KMS-11 (cell line): ENCODE results near the gene PURB.
A peak's percentile ranks its signal among the peaks of the same experiment; 100 is the strongest.

Experiments
- H2AFZ ChIP-seq: fragments of 200-600 bp; sonication (generic); 2 replicates; pipeline ENCODE4 v1.6.1; 2016; ENCODE audit warnings: antibody characterized with exemption, mixed run types, low read depth
- H3K27ac ChIP-seq: fragments of 200-600 bp; sonication (generic); 2 replicates; pipeline ENCODE4 v1.6.1; 2016; ENCODE audit warnings: mild to moderate bottlenecking, mixed run types
- H3K27me3 ChIP-seq: fragments of 200-600 bp; sonication (generic); 2 replicates; pipeline ENCODE4 v1.6.1; 2017; ENCODE audit warnings: mild to moderate bottlenecking, low read depth, mixed run types, moderate library complexity; ENCODE audit not compliant: insufficient read depth
- H3K36me3 ChIP-seq: fragments of 200-600 bp; sonication (generic); 2 replicates; pipeline ENCODE4 v1.6.1; 2017; ENCODE audit warnings: mild to moderate bottlenecking, mixed run types; ENCODE audit not compliant: insufficient read depth
- H3K4me1 ChIP-seq: fragments of 200-600 bp; sonication (generic); 2 replicates; pipeline ENCODE4 v1.6.1; 2016; ENCODE audit warnings: mild to moderate bottlenecking, low read depth, mixed run types; ENCODE audit not compliant: poor library complexity, severe bottlenecking
- H3K4me2 ChIP-seq: fragments of 200-600 bp; sonication (generic); 2 replicates; pipeline ENCODE4 v1.7.0; 2016; ENCODE audit warnings: mild to moderate bottlenecking, mixed run types
- H3K4me3 ChIP-seq: fragments of 200-600 bp; sonication (generic); IDR thresholded peaks from 2 replicates; pipeline ENCODE4 v1.6.1; 2017; ENCODE audit warnings: low read depth, low read length, mixed read lengths; ENCODE audit not compliant: insufficient read depth
- H3K79me2 ChIP-seq: fragments of 200-600 bp; sonication (generic); 2 replicates; pipeline ENCODE4 v1.6.1; 2016; ENCODE audit warnings: low read depth, mixed run types; ENCODE audit not compliant: insufficient read depth
- H3K9ac ChIP-seq: fragments of 200-600 bp; sonication (generic); 2 replicates; pipeline ENCODE4 v1.6.1; 2016; ENCODE audit warnings: mild to moderate bottlenecking, mixed run types
- H4K20me1 ChIP-seq: fragments of 200-600 bp; sonication (generic); 2 replicates; pipeline ENCODE4 v1.6.1; 2016; ENCODE audit warnings: mild to moderate bottlenecking, mixed run types; ENCODE audit not compliant: insufficient read depth
- TF ChIP-seq, protein P1 (sequence below): fragments of 200-600 bp; sonication (generic); conservative IDR thresholded peaks from 2 replicates; pipeline ENCODE4 v1.6.1; 2017; ENCODE audit warnings: low read depth, mild to moderate bottlenecking, antibody characterized with exemption, low read length, moderate library complexity, mixed read lengths

PURB gene

DNA sequence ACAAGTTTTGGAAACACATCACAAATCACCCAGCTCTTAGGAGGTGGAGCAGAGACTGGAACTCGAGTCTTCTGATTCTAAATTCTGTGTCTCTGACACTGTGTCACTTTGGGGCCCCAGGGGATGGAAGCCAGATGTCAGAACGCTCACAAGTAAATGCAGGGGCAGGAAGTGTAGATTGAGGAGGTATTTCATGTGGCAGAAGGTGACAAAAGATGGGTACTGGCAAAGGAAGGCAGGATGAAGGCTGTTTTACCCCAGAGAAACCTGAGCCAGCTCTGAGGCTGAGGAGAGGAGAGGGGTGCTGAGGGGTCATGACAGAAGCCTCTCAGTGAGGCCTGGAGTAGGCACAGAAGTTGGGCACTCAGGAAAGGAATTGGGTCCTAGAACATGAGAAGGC lies 6.0 kb upstream of the PURB start:
- Histone ChIP-seq H3K9ac (no peak overlapping the region), H3K4me3 (no peak overlapping the region), H3K36me3 (no peaks in the 10 kb centered on the region), H3K4me2 (no peak overlapping the region), H3K79me2 (no peaks in the 10 kb centered on the region), H3K27ac (no peak overlapping the region), H2AFZ (no peak overlapping the region), H3K27me3 (no peaks in the 10 kb centered on the region), H3K4me1 (peaks cover 10% of the 10 kb centered on the region), H4K20me1 (no peaks in the 10 kb centered on the region)
- TF ChIP-seq, protein P1, sequence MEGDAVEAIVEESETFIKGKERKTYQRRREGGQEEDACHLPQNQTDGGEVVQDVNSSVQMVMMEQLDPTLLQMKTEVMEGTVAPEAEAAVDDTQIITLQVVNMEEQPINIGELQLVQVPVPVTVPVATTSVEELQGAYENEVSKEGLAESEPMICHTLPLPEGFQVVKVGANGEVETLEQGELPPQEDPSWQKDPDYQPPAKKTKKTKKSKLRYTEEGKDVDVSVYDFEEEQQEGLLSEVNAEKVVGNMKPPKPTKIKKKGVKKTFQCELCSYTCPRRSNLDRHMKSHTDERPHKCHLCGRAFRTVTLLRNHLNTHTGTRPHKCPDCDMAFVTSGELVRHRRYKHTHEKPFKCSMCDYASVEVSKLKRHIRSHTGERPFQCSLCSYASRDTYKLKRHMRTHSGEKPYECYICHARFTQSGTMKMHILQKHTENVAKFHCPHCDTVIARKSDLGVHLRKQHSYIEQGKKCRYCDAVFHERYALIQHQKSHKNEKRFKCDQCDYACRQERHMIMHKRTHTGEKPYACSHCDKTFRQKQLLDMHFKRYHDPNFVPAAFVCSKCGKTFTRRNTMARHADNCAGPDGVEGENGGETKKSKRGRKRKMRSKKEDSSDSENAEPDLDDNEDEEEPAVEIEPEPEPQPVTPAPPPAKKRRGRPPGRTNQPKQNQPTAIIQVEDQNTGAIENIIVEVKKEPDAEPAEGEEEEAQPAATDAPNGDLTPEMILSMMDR, result no peak

DNA sequence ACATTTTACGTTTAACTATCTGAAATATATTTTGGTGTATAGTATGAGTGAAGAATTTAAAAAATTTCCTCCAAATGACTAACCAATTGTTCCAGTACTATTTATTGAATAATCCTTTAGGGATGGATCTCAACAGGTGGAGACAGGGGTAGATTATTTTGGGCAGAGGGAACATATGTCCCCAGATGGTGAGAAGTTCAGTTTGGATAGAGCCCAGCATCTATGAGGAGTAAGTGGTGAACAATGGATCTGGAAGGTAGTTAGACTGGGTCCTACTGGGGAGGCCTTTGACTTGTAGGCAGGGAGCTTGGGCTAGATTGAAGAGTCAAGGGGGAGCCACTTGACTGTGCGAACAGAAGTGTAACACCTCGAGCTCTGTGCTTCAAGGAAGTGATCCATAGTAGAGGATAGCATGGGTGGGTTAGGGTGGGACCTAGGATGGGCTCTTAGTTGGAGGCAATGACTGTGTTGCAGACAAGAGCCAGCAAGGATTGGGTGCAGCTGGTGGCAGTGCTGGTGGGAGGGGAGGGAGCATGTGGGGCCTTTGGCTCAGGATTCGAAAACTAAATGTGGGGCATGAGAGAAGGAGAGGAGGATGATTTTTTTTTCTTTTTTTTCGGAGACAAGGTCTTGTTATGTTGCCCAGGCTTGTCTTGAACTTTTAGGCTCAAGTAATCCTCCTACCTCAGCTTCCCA lies 3.9 kb upstream of the PURB start:
- H3K27ac ChIP-seq, result no peak overlapping the region
- no peak overlapping the region for H3K4me3 ChIP-seq
- H3K27me3 ChIP-seq, result no peaks in the 10 kb centered on the region
- H3K9ac ChIP-seq, result no peak overlapping the region
- H3K79me2 ChIP-seq, result peaks cover 6% of the 10 kb centered on the region
- peaks cover 15% of the 10 kb centered on the region for H3K4me1 ChIP-seq
- no peak overlapping the region for H3K4me2 ChIP-seq
- H2AFZ ChIP-seq, result no peak overlapping the region
- H3K36me3 ChIP-seq, result no peaks in the 10 kb centered on the region
- no peaks in the 10 kb centered on the region for H4K20me1 ChIP-seq
- TF ChIP-seq, protein P1, result no peak

DNA sequence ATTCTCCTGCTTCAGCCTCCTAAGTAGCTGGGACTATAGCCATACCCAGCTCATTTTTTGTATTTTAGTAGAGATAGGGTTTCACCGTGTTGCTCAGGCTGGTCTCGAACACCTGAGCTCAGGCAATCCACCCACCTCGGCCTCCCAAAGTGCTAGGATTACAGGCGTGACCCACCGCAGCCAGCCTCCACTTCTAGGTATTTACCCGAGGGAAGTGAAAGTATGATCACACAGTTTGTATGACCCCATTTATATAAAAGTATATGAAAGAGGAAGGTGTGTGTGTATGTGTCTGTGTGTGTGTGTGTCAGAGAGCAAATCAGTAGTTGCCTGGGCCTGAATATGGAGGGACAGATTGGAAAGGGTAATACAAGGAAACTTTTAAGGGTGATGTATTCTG lies 2.0 kb upstream of the PURB start:
- Histone ChIP-seq H3K4me3 (no peak overlapping the region), H3K4me2 (peak overlapping the region; percentile 89; the same call in 1 of the 2 replicates), H3K9ac (no peak overlapping the region), H4K20me1 (no peaks in the 10 kb centered on the region), H3K4me1 (peaks cover 34% of the 10 kb centered on the region), H2AFZ (no peak overlapping the region), H3K36me3 (no peaks in the 10 kb centered on the region), H3K27ac (no peak overlapping the region), H3K79me2 (peaks cover 25% of the 10 kb centered on the region), H3K27me3 (no peaks in the 10 kb centered on the region)
- TF ChIP-seq, protein P1, result no peak

DNA sequence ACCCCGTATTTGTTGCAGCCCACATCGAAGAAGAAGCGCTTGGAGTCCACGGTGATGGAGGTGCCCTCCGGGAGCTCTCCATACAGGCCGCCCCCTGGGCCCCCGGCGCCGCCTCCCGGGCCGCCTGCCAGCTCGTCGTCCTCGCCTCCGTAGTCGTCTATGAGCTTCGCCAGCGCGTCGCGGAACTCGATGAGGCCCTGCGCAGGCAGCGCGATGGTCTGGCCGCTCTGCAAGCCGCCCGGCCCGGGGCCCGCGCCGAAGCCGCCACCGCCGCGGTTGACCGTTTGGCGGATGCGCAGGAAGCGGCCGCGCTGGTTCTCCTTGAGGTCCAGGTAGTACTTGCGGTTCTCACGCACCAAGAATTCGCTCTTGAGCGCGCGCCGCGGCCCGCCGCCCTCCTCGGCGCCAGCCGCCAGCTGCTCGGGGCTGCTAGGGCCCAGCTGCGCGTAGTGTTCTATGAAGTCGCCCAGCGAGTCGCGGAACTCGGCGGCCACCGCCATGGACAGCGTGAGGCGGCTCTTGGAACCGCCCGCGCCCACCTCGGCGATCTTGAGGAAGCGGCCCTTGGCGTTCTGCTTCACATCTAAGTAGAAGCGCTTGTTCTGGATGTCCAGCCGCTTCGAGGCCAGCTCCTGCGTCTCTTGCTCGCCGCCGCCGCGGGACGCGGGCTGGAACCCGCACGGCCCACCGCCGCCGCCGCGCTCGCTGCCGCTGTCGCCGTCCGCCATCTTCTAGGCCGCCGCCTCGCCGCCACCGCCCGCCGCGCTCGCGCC lies 523 bp downstream of the PURB start:
- Histone ChIP-seq H3K79me2 (peaks cover 50% of the 10 kb centered on the region), H3K27ac (peak overlapping the region; percentile 57)

More for the DNA sequence above, 523 bp downstream of the PURB start:
- Histone ChIP-seq H3K9ac (peak overlapping the region; percentile 57; the same call in 1 of the 2 replicates), H4K20me1 (0 out of 2 replicates have a peak, but pooled peaks cover 3% of the 10 kb centered on the region), H3K4me1 (peaks cover 54% of the 10 kb centered on the region), H3K27me3 (no peaks in the 10 kb centered on the region), H3K4me3 (no peak overlapping the region), H3K36me3 (no peaks in the 10 kb centered on the region), H3K4me2 (peak overlapping the region; percentile 69; the same call in 1 of the 2 replicates), H2AFZ (no peak overlapping the region)
- TF ChIP-seq, protein P1, result no peak
